SIG-M5 treated with dmso at 0.1 percent for 504 hours (cell line): ENCODE measurements around the gene JPH2.
A peak's percentile ranks its signal among the peaks of the same experiment; 100 is the strongest.
"Not testable (repeated sequence)": the region's sequence is repeated elsewhere in the genome, so short reads cannot be mapped to it uniquely, and the experiment has no call there.

Experiments
- DNase-seq: peaks from one replicate; lab custom pipeline; 2025; ENCODE audit not compliant: unreplicated experiment; lab: John Stamatoyannopoulos, UW

The JPH2 gene

GRCh38 chr20:44159711-44160110 is 27.3 kb downstream of the JPH2 start:
- no peak for DNase-seq

GRCh38 chr20:44159125-44159524 is 27.9 kb downstream of the JPH2 start:
- no peak for DNase-seq

- no peak for DNase-seq
Measured at GRCh38 chr20:44157061-44157460, 29.9 kb downstream of the JPH2 start.

GRCh38 chr20:44154521-44155001 is 32.4 kb downstream of the JPH2 start:
- DNase-seq = no peak

- no peak for DNase-seq
Measured at GRCh38 chr20:44153636-44154043, 33.3 kb downstream of the JPH2 start.

- no peak for DNase-seq
Measured at GRCh38 chr20:44151621-44152416, 35.2 kb downstream of the JPH2 start.

GRCh38 chr20:44146272-44146671 is 40.7 kb downstream of the JPH2 start:
- DNase-seq = no peak

- no peak for DNase-seq
Measured at GRCh38 chr20:44145131-44145775, 41.7 kb downstream of the JPH2 start.

- DNase-seq = no peak
Measured at GRCh38 chr20:44143936-44144335, 43.1 kb downstream of the JPH2 start.

- no peak for DNase-seq
Measured at GRCh38 chr20:44142413-44142812, 44.6 kb downstream of the JPH2 start.

GRCh38 chr20:44141873-44142272 is 45.1 kb downstream of the JPH2 start:
- no peak for DNase-seq

GRCh38 chr20:44138867-44139266 is 48.1 kb downstream of the JPH2 start:
- no peak for DNase-seq

- DNase-seq = no peak
Measured at GRCh38 chr20:44137266-44137801, 49.7 kb downstream of the JPH2 start.

- no peak for DNase-seq
Measured at GRCh38 chr20:44136579-44137265, 50.3 kb downstream of the JPH2 start.

- DNase-seq = no peak
Measured at GRCh38 chr20:44135417-44136204, 51.4 kb downstream of the JPH2 start.

GRCh38 chr20:44135012-44135412 is 52.0 kb downstream of the JPH2 start:
- DNase-seq = peak; percentile 74

- DNase-seq = peak; percentile 24
Measured at GRCh38 chr20:44133424-44133823, 53.6 kb downstream of the JPH2 start.

GRCh38 chr20:44131704-44132103 is 55.3 kb downstream of the JPH2 start:
- no peak for DNase-seq

- DNase-seq = no peak
Measured at GRCh38 chr20:44129911-44130718, 56.9 kb downstream of the JPH2 start.

- not testable (repeated sequence) for DNase-seq
Measured at GRCh38 chr20:44129300-44129699, 57.7 kb downstream of the JPH2 start.
